NCI-H345 treated with DMSO at 0.1 percent for 48 hours (cell line): Measurements from ENCODE around the gene TMEM163.
"Not testable (repeated sequence)": the region's sequence is repeated elsewhere in the genome, so short reads cannot be mapped to it uniquely, and the experiment has no call there.

Experiments used
- DNase-seq: peaks from one replicate; lab custom pipeline; 2025; ENCODE audit not compliant: unreplicated experiment; lab: John Stamatoyannopoulos, UW

Gene TMEM163

GRCh38 chr2:134499307-134499926 is 219.4 kb downstream of the TMEM163 start:
- no peak for DNase-seq

GRCh38 chr2:134498654-134499053 is 220.1 kb downstream of the TMEM163 start:
- no peak for DNase-seq

- no peak for DNase-seq
Observed at GRCh38 chr2:134493797-134494196, 225.0 kb downstream of the TMEM163 start.

GRCh38 chr2:134491771-134492441 is 226.9 kb downstream of the TMEM163 start:
- peak; percentile 99 for DNase-seq

- no peak for DNase-seq
Observed at GRCh38 chr2:134491022-134491421, 227.8 kb downstream of the TMEM163 start.

- no peak for DNase-seq
Observed at GRCh38 chr2:134490559-134490958, 228.2 kb downstream of the TMEM163 start.

GRCh38 chr2:134489732-134490384 is 228.9 kb downstream of the TMEM163 start:
- no peak for DNase-seq

GRCh38 chr2:134482766-134483340 is 235.9 kb downstream of the TMEM163 start:
- DNase-seq: no peak

- no peak for DNase-seq
Observed at GRCh38 chr2:134482131-134482723, 236.6 kb downstream of the TMEM163 start.

- no peak for DNase-seq
Observed at GRCh38 chr2:134479696-134480330, 239.0 kb downstream of the TMEM163 start.

GRCh38 chr2:134476982-134477381 is 241.8 kb downstream of the TMEM163 start:
- DNase-seq: not testable (repeated sequence)

GRCh38 chr2:134470561-134471168 is 248.1 kb downstream of the TMEM163 start:
- DNase-seq: no peak

GRCh38 chr2:134469516-134470115 is 249.2 kb downstream of the TMEM163 start:
- DNase-seq: no peak

- no peak for DNase-seq
Observed at GRCh38 chr2:134468776-134469175, 250.0 kb downstream of the TMEM163 start.

GRCh38 chr2:134468164-134468563 is 250.6 kb downstream of the TMEM163 start:
- DNase-seq: no peak

GRCh38 chr2:134466141-134466540 is 252.7 kb downstream of the TMEM163 start:
- DNase-seq: peak; percentile 24

GRCh38 chr2:134465228-134466105 is 253.3 kb downstream of the TMEM163 start:
- no peak for DNase-seq

GRCh38 chr2:134463699-134464022 is 255.1 kb downstream of the TMEM163 start:
- no peak for DNase-seq
